GM12801 (cell line): Measurements from ENCODE around the gene TRMT44.

Experiments used
- CTCF ChIP-seq: IDR thresholded peaks from one replicate; pipeline ENCODE4 v1.5.1; 2011; ENCODE audit warnings: control low read depth; ENCODE audit not compliant: insufficient read length; ENCODE audit errors: extremely low read depth

Gene TRMT44

GRCh38 chr4:8495803-8496202 is 55.2 kb downstream of the TRMT44 start:
- no peak for TF ChIP-seq CTCF

- no peak for TF ChIP-seq CTCF
Observed at GRCh38 chr4:8497762-8498161, 57.2 kb downstream of the TRMT44 start.

- no peak for TF ChIP-seq CTCF
Observed at GRCh38 chr4:8500966-8501365, 60.4 kb downstream of the TRMT44 start.

- TF ChIP-seq CTCF, result no peak
Observed at GRCh38 chr4:8501781-8502180, 61.2 kb downstream of the TRMT44 start.

GRCh38 chr4:8502371-8502770 is 61.8 kb downstream of the TRMT44 start:
- no peak for TF ChIP-seq CTCF

GRCh38 chr4:8502836-8503585 is 62.4 kb downstream of the TRMT44 start:
- TF ChIP-seq CTCF, result no peak

GRCh38 chr4:8503801-8504200 is 63.2 kb downstream of the TRMT44 start:
- TF ChIP-seq CTCF, result no peak
